Choroid plexus epithelial cell (primary cell): ENCODE data around the gene RGS16.

ENCODE experiments used
- DNase-seq: peaks from one replicate; pipeline ENCODE4 v3.0.0-alpha.2; 2010; ENCODE audit warnings: low read depth
- H3K4me3 ChIP-seq: 2 replicates; pipeline ENCODE4 v1.5.1; 2011; ENCODE audit warnings: low read depth, mild to moderate bottlenecking, control low read depth, low read length, moderate library complexity
- CTCF ChIP-seq: conservative IDR thresholded peaks from 2 replicates; pipeline ENCODE4 v1.5.1; 2011; ENCODE audit warnings: low read depth, mild to moderate bottlenecking, control low read depth, inconsistent platforms, low read length, moderate library complexity

RGS16 gene

GRCh38 chr1:182568647-182569284, 35.4 kb downstream of the RGS16 start:
- no peak overlapping the region for H3K4me3 ChIP-seq
- no peak for DNase-seq
- no peak for TF ChIP-seq CTCF

- no peak for DNase-seq
- no peak for TF ChIP-seq CTCF
- H3K4me3 ChIP-seq = no peak overlapping the region
These were observed 36.6 kb downstream of the RGS16 start for GRCh38 chr1:182567629-182568028.

GRCh38 chr1:182565537-182565936, 38.7 kb downstream of the RGS16 start:
- DNase-seq = peak; percentile 39
- no peak overlapping the region for H3K4me3 ChIP-seq
- TF ChIP-seq CTCF = no peak

GRCh38 chr1:182564406-182565004, 39.7 kb downstream of the RGS16 start:
- H3K4me3 ChIP-seq = no peak overlapping the region
- TF ChIP-seq CTCF = no peak
- no peak for DNase-seq

- TF ChIP-seq CTCF = no peak
- no peak overlapping the region for H3K4me3 ChIP-seq
- DNase-seq = peak; percentile 22
These were observed 41.1 kb downstream of the RGS16 start for GRCh38 chr1:182563095-182563494.

- H3K4me3 ChIP-seq = no peak overlapping the region
- TF ChIP-seq CTCF = no peak
- peak; percentile 33 for DNase-seq
These were observed 42.7 kb downstream of the RGS16 start for GRCh38 chr1:182561456-182561855.
